ENCODE data around the gene PIM3.

GRCh38 chr22:49936018-49936972 is 24.3 kb upstream of the PIM3 start:
- TF ChIP-seq CTCF (IDR thresholded peaks at IDR 0.05) (no peak), POLR2A (IDR thresholded peaks at IDR 0.05) (peak in 1 of 2 donors; percentile 47)
